Measurements from ENCODE around the gene ENTPD7. TPM values are rescaled to one million over a fixed set of nuclear protein-coding genes. Genes with fewer than 3 reads are reported as not detected.

ENTPD7 gene
- total RNA-seq, 1 donor from 2014 or later: 7.9 TPM

DNA sequence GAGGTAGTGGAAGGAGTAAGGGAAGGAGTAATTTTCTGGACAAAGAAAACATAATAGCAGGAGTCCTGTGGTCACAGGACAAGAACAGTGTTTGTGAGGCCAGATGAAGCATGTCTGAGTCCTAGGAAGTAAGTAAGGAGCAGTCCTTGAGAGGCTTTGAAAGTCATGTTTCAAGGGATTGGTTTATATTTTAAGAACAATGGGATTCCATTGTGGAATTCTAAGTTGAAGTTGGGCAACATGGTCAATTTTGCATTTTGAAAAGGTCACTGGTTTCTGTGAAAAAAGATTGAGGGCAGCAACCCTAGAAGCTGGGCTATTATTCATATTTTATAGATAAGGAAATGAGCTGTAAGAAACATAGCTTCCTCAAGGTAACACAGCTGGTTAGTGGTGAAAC is 28.3 kb upstream of the ENTPD7 start:
- Histone ChIP-seq H3K4me3 (no peak overlapping the region), H3K4me1 (no peaks in the 10 kb centered on the region), H3K27me3 (no peaks in the 10 kb centered on the region), H3K27ac (no peak overlapping the region), H3K36me3 (no peaks in the 10 kb centered on the region), H3K9me3 (no peaks in the 10 kb centered on the region)
- ATAC-seq: no peak
- intact Hi-C loops (cut with DNase I): no loop called here
- no peak for DNase-seq
- TF ChIP-seq CTCF (IDR thresholded peaks at IDR 0.05): no peak

DNA sequence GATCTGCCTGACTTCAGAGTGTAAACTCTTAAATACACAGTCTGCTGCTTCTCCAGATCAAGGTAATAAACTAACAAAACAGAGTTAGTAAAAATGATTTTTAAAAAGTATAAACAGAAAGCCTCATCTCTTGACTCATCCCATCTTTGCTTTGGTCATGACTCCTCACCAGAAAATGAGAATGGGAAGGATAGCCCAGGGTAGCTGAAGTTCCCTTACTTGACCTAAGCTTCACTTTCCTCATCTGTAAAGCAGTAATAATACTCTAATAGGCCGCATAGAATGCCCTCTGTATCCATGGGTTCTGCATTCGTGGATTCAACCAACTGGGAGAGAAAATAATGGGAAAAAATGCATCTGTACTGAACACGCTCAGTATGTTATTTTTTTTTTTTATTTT is 27.8 kb upstream of the ENTPD7 start:
- no peak for ATAC-seq
- DNase-seq: no peak
- intact Hi-C loops (cut with DNase I): no loop called here
- no peaks in the 10 kb centered on the region for H3K36me3 ChIP-seq
- H3K27ac ChIP-seq: no peak overlapping the region
- H3K9me3 ChIP-seq: no peaks in the 10 kb centered on the region
- no peak for TF ChIP-seq CTCF (IDR thresholded peaks at IDR 0.05)
- no peaks in the 10 kb centered on the region for H3K27me3 ChIP-seq
- H3K4me1 ChIP-seq: no peaks in the 10 kb centered on the region
- H3K4me3 ChIP-seq: no peak overlapping the region

- intact Hi-C loops (cut with DNase I): no loop called here
- Histone ChIP-seq H3K36me3 (no peaks in the 10 kb centered on the region), H3K27ac (no peak overlapping the region), H3K27me3 (no peaks in the 10 kb centered on the region), H3K4me1 (no peaks in the 10 kb centered on the region), H3K4me3 (no peak overlapping the region), H3K9me3 (no peaks in the 10 kb centered on the region)
- no peak for TF ChIP-seq CTCF (IDR thresholded peaks at IDR 0.05)
- DNase-seq (no peak), ATAC-seq (no peak)
These were observed 25.5 kb upstream of the ENTPD7 start for GRCh38 chr10:99633832-99634231.

GRCh38 chr10:99647601-99648151 is 11.6 kb upstream of the ENTPD7 start:
- no peak overlapping the region for H3K27ac ChIP-seq
- H3K27me3 ChIP-seq: no peaks in the 10 kb centered on the region
- H3K4me1 ChIP-seq: no peaks in the 10 kb centered on the region
- H3K4me3 ChIP-seq: no peak overlapping the region
- ATAC-seq: no peak
- no peak for DNase-seq
- H3K9me3 ChIP-seq: no peaks in the 10 kb centered on the region
- no peaks in the 10 kb centered on the region for H3K36me3 ChIP-seq
- no peak for TF ChIP-seq CTCF (IDR thresholded peaks at IDR 0.05)
- intact Hi-C loops (cut with DNase I): no loop called here

- Histone ChIP-seq H3K36me3 (no peaks in the 10 kb centered on the region), H3K4me1 (no peaks in the 10 kb centered on the region), H3K27ac (no peak overlapping the region), H3K27me3 (no peaks in the 10 kb centered on the region), H3K9me3 (no peaks in the 10 kb centered on the region), H3K4me3 (no peak overlapping the region)
- DNase-seq (no peak), ATAC-seq (no peak)
- intact Hi-C loops (cut with DNase I): no loop called here
- TF ChIP-seq CTCF (IDR thresholded peaks at IDR 0.05): no peak
These were observed 10.6 kb upstream of the ENTPD7 start for GRCh38 chr10:99648717-99649116.

DNA sequence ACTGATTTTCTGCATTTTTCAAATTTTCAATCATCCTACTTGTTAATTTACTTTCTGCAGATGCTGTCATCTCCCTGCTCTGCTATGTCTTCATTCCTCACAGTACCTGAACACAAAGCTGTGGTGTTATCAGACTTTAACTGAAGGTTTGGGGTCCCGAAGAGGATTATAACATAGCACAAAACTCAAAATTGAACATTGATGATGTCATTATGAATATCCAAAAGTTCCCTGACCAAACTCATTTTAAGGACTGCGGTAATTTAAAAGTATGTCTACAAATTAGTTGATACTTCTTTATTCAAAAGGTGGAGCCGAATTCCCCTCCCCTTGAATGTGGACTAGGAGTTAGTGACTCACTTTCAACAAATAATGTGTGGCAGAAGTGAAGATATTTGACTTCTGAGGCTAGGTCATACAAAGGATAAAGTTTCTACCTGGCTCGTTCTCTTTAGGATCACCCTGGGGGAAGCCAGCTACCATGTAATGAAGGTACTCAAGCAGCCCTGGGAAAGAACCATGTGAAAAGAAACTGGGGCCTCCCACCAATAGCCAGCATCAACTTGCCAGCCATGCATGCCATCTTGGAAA is 6.4 kb upstream of the ENTPD7 start:
- H3K36me3 ChIP-seq: no peaks in the 10 kb centered on the region
- ATAC-seq: no peak
- TF ChIP-seq CTCF (IDR thresholded peaks at IDR 0.05): no peak
- H3K9me3 ChIP-seq: no peaks in the 10 kb centered on the region
- H3K27me3 ChIP-seq: no peaks in the 10 kb centered on the region
- DNase-seq: no peak
- H3K4me1 ChIP-seq: no peaks in the 10 kb centered on the region
- intact Hi-C loops (cut with DNase I): no loop called here
- H3K4me3 ChIP-seq: no peak overlapping the region
- H3K27ac ChIP-seq: no peak overlapping the region
